ENCODE results near the gene CYB5B.

CYB5B gene

DNA sequence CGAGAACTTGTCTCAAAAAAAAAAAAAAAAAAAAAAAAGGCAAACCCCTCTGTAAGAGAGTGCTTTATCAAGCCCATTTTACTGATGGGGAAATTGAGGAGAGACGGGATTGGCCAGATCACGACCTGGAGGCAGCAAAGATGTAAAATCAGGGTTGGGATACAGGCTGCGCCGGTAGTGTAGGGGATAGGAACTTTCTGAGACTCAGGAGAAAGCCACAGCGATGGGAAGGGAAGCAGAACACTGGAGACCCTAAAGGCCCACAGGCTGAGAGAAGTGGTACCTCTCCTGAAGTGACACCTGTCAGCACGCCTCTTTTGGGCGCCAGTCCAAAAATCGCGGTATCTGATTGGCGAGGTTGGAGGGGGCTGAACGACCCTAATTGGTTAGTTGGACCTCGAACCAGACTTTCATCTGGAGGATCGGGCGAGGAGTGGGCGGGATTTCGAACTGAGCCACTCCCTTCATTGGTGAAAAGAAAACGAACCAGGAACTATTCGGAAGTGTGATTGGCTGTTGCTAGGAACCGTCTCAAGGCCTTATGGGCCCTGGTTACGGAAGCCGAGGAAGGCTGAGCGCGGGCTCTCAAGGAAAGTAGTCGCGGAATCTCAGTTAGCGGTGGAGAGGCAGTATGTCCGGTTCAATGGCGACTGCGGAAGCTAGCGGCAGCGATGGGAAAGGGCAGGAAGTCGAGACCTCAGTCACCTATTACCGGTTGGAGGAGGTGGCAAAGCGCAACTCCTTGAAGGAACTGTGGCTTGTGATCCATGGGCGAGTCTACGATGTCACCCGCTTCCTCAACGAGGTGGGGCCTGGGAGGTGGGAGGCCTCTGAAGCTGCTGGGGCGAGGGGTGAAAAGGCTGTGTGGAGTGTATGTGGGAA lies at the start of gene CYB5B:
TSS of gene CYB5B (plus strand) at position 567 of the 882 bp plus-strand sequence. CDS start at position 632, 65 bp downstream.
- DNase-seq, result peak; percentile 98

GRCh38 chr16:69376393-69377059 lies 47.9 kb upstream of the CYB5B start:
- DNase-seq, result no peak

GRCh38 chr16:69378036-69378435 lies 46.4 kb upstream of the CYB5B start:
- no peak for DNase-seq

DNA sequence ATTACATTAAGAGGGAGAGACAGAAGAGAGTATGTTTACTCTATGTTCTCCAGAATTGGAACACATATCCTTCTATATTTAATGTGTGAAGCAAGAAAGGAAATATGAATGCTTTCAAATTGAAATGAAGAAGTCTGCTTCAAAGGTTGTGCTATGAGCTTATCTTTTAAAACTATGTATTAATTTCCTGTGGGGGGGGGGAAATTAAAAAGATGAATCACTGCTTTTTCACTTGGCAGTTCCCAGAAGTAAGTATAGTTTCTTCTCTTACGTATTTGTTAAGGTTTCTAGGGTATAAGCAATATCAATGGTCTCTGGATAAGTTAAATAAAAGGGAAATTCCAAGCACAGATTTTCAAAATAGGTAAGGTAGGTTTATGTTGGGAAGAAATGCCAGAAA lies 45.7 kb upstream of the CYB5B start:
- DNase-seq, result no peak

DNA sequence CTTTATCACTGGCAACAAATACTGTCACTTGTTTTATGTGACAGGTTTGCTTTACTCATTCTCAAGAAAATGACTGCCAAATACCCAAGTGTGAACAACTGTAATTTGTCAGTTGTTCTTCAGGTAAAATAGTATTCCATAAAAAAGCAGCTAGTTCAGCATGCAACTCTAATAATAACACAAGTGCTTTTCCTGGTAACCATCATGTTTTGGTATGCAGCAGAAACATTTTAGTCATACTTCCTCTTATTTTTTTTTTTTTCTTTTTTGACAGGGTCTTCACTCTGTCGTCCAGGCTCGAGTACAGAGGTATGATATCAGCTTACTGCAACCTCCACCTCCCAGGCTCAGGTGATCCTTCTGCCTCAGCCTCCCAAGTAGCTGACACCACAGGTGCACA lies 43.2 kb upstream of the CYB5B start:
- DNase-seq, result peak; percentile 7

- no peak for DNase-seq
Measured at GRCh38 chr16:69382421-69382820, 42.0 kb upstream of the CYB5B start.

- no peak for DNase-seq
Measured at GRCh38 chr16:69384974-69385373, 39.4 kb upstream of the CYB5B start.

DNA sequence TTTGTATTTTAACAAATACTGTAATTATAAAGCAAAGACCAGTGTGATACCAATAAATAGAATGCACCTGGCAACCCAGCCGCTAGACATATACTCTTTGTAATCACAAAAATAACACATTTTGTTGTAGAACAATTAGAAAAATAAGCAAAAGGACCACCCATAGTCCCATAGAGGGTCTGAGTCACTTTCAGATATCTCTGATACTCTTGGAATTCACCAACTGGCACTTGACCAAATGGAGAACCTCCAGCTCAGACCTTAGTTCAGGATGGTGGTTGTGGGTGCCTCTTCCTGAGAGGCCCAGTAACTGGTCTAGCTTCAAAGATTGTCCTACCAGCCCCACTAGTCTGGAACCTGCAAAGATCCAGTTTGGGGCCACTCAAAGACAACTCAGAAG lies 37.8 kb upstream of the CYB5B start:
- no peak for DNase-seq

DNA sequence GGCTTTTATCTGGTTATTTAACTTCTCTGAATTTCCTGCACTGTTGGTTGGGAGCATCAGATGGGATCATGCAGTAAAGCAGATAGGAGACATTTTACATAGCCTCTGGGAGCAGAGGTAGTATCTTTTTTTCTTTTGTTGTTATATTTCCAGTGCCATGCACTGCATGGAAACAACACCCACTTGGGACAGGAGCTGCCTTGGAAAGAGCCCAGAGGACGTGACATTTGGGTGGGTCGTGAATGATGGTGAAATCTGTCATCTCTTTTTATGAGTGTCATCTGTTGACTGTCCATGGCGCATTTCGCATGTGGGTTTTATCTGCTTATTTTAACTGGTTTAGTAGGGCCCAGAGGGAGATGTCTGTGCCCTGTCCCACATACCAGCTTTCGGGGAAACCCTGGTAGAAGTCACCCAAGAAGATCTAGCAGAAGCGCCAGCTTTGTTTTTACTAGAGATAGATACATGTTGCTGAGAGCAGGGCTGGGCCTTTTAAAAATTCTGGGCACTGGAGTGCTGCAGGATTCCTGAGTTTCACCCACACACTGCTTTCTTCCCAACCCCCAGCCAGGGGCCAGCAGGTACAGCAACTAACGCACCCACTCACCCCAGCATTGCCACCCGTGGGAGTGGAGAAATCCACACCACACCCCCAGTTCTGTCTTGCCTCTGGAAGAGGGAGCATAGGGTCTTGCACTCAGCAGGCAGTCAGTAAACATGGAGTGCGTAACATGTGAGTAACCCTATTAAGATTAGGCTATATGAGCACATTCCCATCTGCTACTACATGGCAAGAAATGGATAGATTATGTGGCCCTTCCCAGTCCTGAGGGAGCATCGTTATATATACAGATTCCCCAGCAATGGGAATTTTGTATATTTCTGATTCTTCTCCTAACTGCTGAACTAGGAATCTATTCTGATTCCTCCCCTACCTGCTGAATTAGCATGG lies 30.2 kb upstream of the CYB5B start:
- DNase-seq, result no peak

GRCh38 chr16:69395859-69396186 lies 28.6 kb upstream of the CYB5B start:
- no peak for DNase-seq

DNA sequence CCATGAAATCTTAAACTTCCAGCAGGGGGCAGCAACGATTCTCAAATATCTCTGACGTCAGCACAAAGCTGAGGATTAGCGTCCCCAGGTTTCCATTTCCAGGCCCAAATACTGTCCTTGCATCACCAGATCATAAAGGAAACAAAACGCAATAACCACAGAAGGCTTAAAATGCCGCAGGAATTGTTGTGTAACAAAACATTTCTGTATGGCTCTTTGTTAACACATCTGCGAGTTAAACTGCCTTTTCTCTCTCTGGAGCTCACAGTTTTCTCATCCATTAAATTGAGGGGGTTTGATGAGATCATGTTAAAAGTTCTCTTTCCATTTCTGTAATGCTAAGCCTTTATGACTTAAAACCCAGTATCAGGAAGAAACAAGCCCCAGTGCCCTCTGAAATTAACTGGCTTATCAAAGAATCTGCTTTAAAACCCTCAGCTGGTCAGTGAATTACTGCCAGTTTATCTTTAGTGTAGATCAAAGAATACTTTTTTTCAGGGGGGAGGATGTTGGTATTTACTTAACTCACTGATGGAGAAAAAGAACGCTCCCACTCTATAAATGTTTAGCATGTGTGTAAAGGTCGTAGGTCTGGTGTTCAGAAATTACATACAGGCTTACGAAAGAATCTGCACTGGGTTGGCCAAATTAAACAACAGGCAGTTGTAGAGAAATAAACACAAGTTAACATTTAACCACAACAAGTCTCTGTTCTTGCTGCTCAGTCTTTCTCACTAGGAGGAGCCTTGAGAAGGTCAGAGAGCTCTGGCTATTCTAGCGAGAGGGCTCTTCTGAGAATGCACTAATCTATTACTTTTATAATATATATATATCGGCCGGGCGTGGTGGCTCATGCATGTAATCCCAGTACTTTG lies 28.0 kb upstream of the CYB5B start:
- DNase-seq, result peak; percentile 93

DNA sequence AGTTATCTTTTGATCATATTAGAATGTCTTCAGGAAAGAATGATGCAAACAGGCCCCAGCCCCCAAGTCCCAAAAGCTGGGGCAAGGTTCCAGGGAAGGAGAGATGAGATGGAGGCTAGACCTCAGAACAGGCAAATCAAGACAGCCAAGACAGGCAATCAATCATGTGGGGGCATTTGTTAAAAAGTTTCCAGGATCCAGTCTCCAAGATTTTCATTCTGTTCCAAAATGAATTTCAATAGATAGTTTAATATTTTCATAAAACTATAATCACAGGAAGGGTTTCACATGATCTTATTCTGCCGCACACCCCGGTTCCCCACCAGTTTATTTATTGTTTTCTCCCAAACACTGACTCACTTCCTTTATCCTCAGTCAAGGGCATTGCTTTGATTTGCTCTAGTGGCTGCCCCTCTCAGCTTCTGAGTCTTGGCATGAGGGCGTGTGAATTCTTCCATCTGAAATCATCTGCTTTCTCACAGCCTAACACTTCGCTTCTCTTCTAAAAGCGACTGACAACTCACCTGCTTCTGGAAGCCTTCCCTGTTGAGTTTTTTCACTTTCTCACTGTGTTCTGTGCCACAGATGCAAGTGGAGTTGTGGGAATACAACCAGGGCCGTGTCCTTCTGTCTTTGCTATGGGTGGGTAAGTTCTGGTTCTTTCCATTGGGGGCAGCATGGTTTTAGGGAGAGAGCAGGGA lies 26.4 kb upstream of the CYB5B start:
- DNase-seq, result peak; percentile 79

DNA sequence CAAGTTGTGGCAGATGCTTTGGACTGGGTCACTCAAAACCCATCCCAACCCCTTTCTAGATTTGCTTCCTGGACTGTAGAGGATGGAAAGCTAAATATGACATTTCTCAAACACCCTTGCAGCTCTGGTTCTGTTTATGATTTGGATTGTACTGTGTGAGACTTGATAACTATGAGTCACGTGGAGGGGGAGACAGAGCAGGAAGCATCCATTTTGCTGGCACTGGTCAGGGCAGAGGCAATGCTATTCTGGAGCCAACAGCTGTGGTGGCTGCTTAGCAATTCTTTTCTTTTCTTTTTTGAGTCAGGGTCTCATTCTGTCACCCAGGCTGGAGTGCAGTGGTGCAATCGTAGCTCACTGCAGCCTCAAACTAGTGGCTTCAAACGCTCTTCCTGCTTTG lies 25.1 kb upstream of the CYB5B start:
- peak; percentile 15 for DNase-seq

DNA sequence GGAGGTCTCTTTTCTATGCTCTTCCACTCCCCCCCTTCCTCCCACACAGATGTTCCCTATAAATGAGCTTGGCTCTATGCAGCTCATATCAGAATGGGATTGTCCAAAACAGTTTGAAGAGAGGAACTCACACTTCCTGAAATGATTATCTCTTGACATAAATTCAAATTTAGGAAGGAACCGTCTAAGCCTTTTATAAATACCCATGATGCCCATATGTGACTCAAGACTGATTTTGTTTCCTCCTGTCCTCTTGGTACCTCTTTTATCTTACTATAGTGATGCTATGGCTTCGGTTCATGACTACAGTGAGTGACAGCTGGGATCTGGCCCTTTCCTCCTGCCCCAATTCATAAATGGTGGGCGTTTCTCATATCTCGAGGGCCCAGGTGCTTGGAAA lies 22.0 kb upstream of the CYB5B start:
- no peak for DNase-seq

DNA sequence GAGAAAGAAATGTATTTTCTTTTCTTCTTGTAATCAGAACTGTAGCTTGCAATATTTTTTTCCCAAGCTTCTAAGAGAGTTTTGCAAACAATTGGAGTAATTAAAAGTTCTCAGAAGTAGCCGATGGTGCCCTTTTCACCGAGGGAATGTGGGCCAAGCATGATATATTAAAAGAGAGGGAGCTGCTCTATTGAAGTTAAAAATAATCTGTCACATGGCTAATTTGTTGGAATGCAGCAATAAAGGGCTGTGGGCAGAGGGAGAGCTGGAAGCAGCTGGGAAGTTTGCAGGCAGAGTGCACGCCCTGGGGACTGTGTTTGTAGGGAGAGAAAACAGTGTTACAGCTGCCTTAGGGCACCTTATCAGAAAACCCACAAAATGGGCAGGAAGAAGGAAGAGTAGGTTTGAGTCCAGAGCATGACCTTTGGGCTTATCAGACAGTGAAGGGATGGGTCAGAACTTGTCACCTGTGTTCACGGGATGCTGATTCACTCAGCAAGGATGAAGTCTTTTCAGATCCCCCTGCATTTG lies 20.1 kb upstream of the CYB5B start:
- DNase-seq, result no peak

DNA sequence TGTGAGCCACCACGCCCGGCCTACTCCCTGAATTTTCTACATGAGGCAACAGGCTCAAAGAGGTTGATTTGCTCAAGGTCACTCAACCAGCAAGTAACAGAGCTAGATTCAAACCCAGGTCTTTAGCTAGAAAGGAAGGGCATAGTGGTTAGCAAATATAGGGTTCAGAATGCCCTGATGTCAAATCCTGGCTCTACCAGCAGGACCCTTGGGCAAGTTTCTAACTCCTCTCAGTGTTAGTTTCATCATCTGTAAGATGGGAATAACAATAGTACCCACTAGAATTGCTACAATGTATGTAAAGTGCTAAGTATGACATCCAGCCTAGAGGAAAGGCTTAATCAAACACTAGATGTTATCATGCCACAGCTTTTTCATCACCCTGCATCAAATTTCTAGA lies 19.1 kb upstream of the CYB5B start:
- DNase-seq, result no peak

- DNase-seq, result no peak
Measured at GRCh38 chr16:69405757-69406156, 18.7 kb upstream of the CYB5B start.

DNA sequence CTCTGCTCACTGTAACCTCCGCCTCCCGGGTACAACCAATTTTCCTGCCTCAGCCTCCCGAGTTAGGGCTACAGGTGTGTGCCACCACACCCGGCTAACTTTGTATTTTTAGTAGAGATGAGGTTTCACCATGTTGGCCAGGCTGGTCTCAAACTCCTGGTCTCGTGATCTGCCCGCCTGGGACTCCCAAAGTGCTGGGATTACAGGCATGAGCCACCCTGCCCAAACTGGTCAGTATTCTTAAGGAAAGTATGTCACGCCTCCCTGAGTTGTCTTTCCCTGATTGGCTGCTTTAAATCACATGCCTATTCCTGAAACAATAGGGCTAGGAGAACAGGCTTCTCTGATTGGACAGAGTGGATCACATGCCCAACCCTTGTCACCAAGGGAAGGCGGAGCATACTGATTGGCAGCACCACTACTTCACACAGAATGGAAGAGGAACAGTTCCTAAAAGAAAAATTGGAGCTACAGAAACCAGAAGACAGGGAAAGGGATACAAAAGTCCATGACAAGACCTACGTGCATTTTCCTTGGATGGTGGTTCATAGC lies 17.6 kb upstream of the CYB5B start:
- DNase-seq, result peak; percentile 14

- no peak for DNase-seq
Measured at GRCh38 chr16:69407702-69408323, 16.6 kb upstream of the CYB5B start.

DNA sequence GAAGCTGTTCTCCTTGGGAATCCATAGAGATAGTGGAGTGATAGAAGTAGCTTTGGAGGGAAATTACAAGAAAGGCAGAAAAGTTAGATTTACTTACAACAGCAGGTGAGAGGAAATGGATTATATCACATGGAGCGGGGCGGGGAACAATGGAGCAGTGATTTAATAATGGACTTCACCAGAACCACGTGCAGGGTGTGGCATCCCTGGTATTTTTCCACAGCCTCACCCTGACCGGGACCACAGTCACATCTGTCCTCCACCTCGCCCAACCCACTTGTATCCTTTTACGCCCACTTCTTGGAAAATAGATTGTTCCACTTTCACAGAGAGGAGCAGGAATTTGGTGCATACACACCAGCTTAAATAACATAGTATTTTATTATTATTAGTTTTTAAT lies 15.9 kb upstream of the CYB5B start:
- no peak for DNase-seq

All from DMS53 (cell line).